ENCODE results near the gene PSD. TPM values are rescaled to one million over a fixed set of nuclear protein-coding genes. Genes with fewer than 3 reads are reported as not detected.

PSD gene
- total and polyA plus RNA-seq, 3 donors from 2014 or later, result 17.7 to 22.7 (median 22.0) TPM

GRCh38 chr10:102452672-102453340 is 34.2 kb upstream of the PSD start:
- DNase-seq, result no peak

GRCh38 chr10:102451105-102451969 is 32.8 kb upstream of the PSD start, which contains the start of gene C10orf95:
Gene C10orf95, minus strand, starts transcription at chr10:102451543. Its CDS starts 450 bp downstream, at chr10:102451093.
- Histone ChIP-seq H3K9me3 (no peaks in the 10 kb centered on the region), H3K27ac (peak within 1 kb of the TSS; percentile 18 to 64), H3K4me1 (peaks cover 7% of the 10 kb centered on the region), H3K4me3 (peak within 1 kb of the TSS; percentile 72 to 88), H3K36me3 (ENCODE audit: low read depth, missing control alignments) (no peaks in the 10 kb centered on the region), H3K27me3 (no peaks in the 10 kb centered on the region)
- DNase-seq, result no peak
- no peak for TF ChIP-seq POLR2A (IDR thresholded peaks at IDR 0.05)
- TF ChIP-seq CTCF (IDR thresholded peaks at IDR 0.05), result no peak
- intact Hi-C loops (cut with DNase I; ENCODE audit: low total_unique reads), result no loop called here
- 24 to 30% methylated on average over 16 to 28 of the region's 28 CpGs for WGBS, 2 donors

More at GRCh38 chr10:102452672-102453340, 34.2 kb upstream of the PSD start:
- WGBS, 2 donors, result 65 to 68% methylated on average over 3 of the region's 3 CpGs
- intact Hi-C loops (cut with DNase I; ENCODE audit: low total_unique reads), result no loop called here
- H3K36me3 ChIP-seq (ENCODE audit: low read depth, missing control alignments), result no peaks in the 10 kb centered on the region
- TF ChIP-seq POLR2A (IDR thresholded peaks at IDR 0.05) (no peak), CTCF (IDR thresholded peaks at IDR 0.05) (no peak)
- H3K4me3 ChIP-seq, result no peak overlapping the region
- H3K27me3 ChIP-seq, result no peaks in the 10 kb centered on the region
- H3K4me1 ChIP-seq, result peaks cover 7% of the 10 kb centered on the region
- no peaks in the 10 kb centered on the region for H3K9me3 ChIP-seq
- H3K27ac ChIP-seq, result no peak overlapping the region

- WGBS, 2 donors, result 0% methylated on average over 43 of the region's 104 CpGs; no CpG with 5 or more reads in 1 of the 2 donors
- intact Hi-C loops (cut with DNase I; ENCODE audit: low total_unique reads), result no loop called here
- Histone ChIP-seq H3K27ac (peak overlapping the region; percentile 18 to 64), H3K4me3 (peak overlapping the region; percentile 72 to 88), H3K27me3 (no peaks in the 10 kb centered on the region), H3K4me1 (peaks cover 7% of the 10 kb centered on the region), H3K36me3 (ENCODE audit: low read depth, missing control alignments) (no peaks in the 10 kb centered on the region), H3K9me3 (no peaks in the 10 kb centered on the region)
- TF ChIP-seq CTCF (IDR thresholded peaks at IDR 0.05) (no peak), POLR2A (IDR thresholded peaks at IDR 0.05) (no peak)
- peak; percentile 91 for DNase-seq
Measured at GRCh38 chr10:102450374-102451104, 32.0 kb upstream of the PSD start.

- Histone ChIP-seq H3K4me3 (peak overlapping the region; percentile 72 to 88), H3K27ac (peak overlapping the region; percentile 18 to 64), H3K36me3 (ENCODE audit: low read depth, missing control alignments) (no peaks in the 10 kb centered on the region), H3K9me3 (no peaks in the 10 kb centered on the region), H3K27me3 (no peaks in the 10 kb centered on the region), H3K4me1 (peaks cover 7% of the 10 kb centered on the region)
- no peak for DNase-seq
- 0 to 1% methylated on average over 8 to 11 of the region's 11 CpGs for WGBS, 2 donors
- intact Hi-C loops (cut with DNase I; ENCODE audit: low total_unique reads), result no loop called here
- TF ChIP-seq CTCF (IDR thresholded peaks at IDR 0.05) (no peak), POLR2A (IDR thresholded peaks at IDR 0.05) (no peak)
Measured at GRCh38 chr10:102450124-102450373, 31.5 kb upstream of the PSD start.
